Rectal smooth muscle tissue (tissue), 1 donor: ENCODE measurements around the gene THOC3.
"Not testable (repeated sequence)": the region's sequence is repeated elsewhere in the genome, so short reads cannot be mapped to it uniquely, and the experiment has no call there.

Experiments used
- H3K27ac ChIP-seq: one replicate; pipeline ENCODE4 v1.7.0; 2013; ENCODE audit warnings: low read depth, low read length, inconsistent platforms
- H3K27me3 ChIP-seq: one replicate; pipeline ENCODE4 v1.7.0; 2013; ENCODE audit warnings: low read length; ENCODE audit not compliant: control insufficient read depth, insufficient read depth
- H3K36me3 ChIP-seq: one replicate; pipeline ENCODE4 v1.7.0; 2013; ENCODE audit warnings: low read length; ENCODE audit not compliant: control insufficient read depth, insufficient read depth
- H3K4me1 ChIP-seq: one replicate; pipeline ENCODE4 v1.7.0; 2013; ENCODE audit warnings: low read length; ENCODE audit not compliant: control insufficient read depth, insufficient read depth
- H3K4me3 ChIP-seq: one replicate; pipeline ENCODE4 v1.7.0; 2013; ENCODE audit warnings: low read length
- H3K9ac ChIP-seq: one replicate; pipeline ENCODE4 v1.7.0; 2013; ENCODE audit warnings: low read length

THOC3 gene

GRCh38 chr5:175968381-175968780 lies 266 bp upstream of the THOC3 start:
- H3K4me3 ChIP-seq = peak overlapping the region; percentile 27
- H3K27ac ChIP-seq = not testable (repeated sequence)

GRCh38 chr5:175962329-175962728 lies 5.8 kb downstream of the THOC3 start:
- H3K4me3 ChIP-seq, H3K4me1 ChIP-seq, H3K27ac ChIP-seq, H3K9ac ChIP-seq, H3K27me3 ChIP-seq, H3K36me3 ChIP-seq: not testable (repeated sequence)

More at GRCh38 chr5:175968381-175968780, 266 bp upstream of the THOC3 start:
- H3K36me3 ChIP-seq, H3K9ac ChIP-seq, H3K4me1 ChIP-seq, H3K27me3 ChIP-seq: not testable (repeated sequence)

- not testable (repeated sequence) for H3K9ac ChIP-seq, H3K27me3 ChIP-seq, H3K36me3 ChIP-seq, H3K4me1 ChIP-seq, H3K27ac ChIP-seq, H3K4me3 ChIP-seq
Observed at GRCh38 chr5:175960228-175960627, 7.9 kb downstream of the THOC3 start.

GRCh38 chr5:175958515-175958914 lies 9.6 kb downstream of the THOC3 start:
- H3K4me1 ChIP-seq, H3K36me3 ChIP-seq, H3K9ac ChIP-seq, H3K27me3 ChIP-seq, H3K4me3 ChIP-seq, H3K27ac ChIP-seq: not testable (repeated sequence)

DNA sequence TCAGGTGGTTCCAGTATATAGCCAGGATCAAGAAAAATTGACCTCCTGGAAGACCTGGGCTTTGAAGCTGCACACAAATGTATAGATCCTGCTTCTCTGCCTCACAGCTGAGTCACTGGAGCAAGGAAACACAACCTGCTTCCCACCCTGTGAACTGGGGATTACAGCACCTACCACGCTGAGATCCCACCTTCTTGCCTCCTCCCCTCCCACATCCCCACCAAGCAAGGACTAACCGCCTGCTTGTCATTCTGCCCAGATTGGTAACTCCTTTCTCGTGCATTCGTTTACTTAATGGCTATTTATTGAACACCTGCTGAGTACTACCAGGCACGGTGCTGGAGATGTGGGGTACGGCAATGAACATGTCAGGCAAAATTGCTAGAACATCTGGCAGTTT lies 14.0 kb downstream of the THOC3 start:
- H3K9ac ChIP-seq, H3K27ac ChIP-seq, H3K4me3 ChIP-seq, H3K4me1 ChIP-seq, H3K27me3 ChIP-seq, H3K36me3 ChIP-seq: not testable (repeated sequence)

DNA sequence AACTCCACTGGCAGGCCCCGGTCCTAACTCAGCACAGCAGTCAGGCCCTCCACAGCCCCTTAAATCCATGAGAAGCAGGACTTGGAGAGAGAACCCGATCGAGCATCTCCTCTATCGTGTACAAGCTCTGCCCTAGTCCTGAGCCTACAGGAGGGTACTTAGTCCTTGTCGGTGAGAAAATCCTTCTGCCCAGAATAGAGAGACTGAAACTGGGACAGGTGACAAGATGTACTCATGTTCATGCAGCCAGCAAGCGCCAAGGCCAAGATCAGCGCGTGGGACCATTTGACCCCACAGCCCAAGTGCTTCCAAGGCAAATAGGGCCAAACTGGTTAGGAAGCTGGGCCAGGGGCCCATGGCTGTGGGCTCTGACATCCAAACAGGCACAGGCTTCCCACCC lies 15.3 kb downstream of the THOC3 start:
- H3K4me3 ChIP-seq, H3K9ac ChIP-seq, H3K27me3 ChIP-seq, H3K36me3 ChIP-seq, H3K27ac ChIP-seq, H3K4me1 ChIP-seq: not testable (repeated sequence)

- H3K9ac ChIP-seq, H3K36me3 ChIP-seq, H3K27me3 ChIP-seq, H3K27ac ChIP-seq, H3K4me3 ChIP-seq, H3K4me1 ChIP-seq: not testable (repeated sequence)
Observed at GRCh38 chr5:175951339-175951969, 16.7 kb downstream of the THOC3 start.

DNA sequence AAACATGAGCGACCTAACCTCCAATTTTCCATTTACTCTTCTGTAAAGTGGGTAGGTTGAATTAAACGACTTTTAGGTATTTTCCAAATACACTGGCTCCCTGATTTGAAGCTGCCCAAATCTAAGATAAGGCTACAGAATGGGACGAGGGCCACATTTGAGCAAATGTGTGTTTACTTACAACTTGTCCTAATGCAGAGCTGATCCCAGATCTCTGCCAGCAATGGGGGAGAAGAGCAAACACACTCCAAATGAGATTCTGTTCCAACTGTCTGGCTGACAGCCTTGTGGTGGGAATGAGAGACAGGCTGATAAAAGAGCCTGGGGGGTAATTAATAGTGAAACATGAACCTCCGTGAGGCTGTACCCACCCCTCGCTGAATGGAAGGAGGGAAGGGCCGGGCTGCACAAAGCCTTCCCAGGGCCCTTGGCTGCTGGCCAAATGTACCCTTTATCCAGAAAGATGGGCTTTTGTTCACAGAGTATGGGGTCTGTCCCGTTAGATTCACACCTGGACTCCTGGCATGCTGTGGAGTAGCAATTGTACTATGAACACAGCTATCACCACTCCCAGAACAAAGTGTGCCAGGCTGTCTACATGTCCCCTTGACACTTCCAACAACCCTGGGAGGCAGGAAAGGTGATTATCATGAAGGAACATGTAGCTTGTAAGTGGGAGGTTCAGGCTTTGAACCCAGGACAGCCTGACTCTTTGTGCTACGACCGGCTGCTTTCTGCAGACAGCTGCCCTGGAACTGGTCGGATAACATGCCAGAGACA lies 19.6 kb downstream of the THOC3 start:
- H3K4me3 ChIP-seq, H3K9ac ChIP-seq, H3K4me1 ChIP-seq, H3K36me3 ChIP-seq, H3K27me3 ChIP-seq, H3K27ac ChIP-seq: not testable (repeated sequence)

DNA sequence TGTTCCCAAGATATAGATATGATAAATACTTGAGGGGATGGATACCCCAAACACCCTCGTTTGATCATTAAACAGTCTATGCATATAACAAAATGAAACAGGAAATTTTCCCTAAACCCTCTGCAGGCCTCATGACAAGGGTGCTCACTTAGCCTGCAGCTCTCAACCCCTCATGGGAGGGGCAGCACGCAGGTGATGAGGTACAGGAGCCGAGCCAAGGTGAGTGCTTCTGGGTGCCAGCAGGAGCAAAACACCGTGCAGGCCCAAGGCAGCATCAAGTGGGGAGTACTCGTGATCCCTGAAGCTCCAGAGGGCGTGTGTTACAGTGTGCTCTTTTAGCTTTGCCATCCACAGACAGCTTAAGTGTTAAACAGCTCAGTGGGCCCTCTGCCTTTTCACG lies 24.9 kb downstream of the THOC3 start:
- H3K36me3 ChIP-seq, H3K27ac ChIP-seq, H3K27me3 ChIP-seq, H3K4me1 ChIP-seq, H3K4me3 ChIP-seq, H3K9ac ChIP-seq: not testable (repeated sequence)

GRCh38 chr5:175940632-175941031 lies 27.5 kb downstream of the THOC3 start:
- H3K4me1 ChIP-seq, H3K36me3 ChIP-seq, H3K4me3 ChIP-seq, H3K9ac ChIP-seq, H3K27ac ChIP-seq, H3K27me3 ChIP-seq: not testable (repeated sequence)

DNA sequence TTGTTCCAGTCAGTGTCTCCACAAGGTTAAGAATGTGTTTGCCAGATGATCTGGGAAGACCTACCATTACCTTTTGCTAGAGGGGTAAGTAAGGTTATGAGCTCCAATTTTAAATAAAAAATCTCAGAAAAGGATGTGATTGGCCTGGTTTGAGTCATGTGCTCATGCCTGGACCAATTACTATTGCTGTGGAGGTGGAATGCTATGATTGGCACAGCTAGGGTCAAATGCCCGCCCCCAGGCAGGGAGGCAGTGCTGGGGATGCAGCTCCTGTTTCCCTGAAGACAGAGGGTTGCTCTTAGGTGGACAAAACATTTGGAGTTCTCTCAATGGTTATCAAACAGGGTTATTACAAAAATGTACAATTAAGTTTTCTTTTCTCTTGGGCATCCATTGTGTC lies 29.6 kb downstream of the THOC3 start:
- H3K27me3 ChIP-seq, H3K27ac ChIP-seq, H3K9ac ChIP-seq, H3K4me3 ChIP-seq, H3K4me1 ChIP-seq, H3K36me3 ChIP-seq: not testable (repeated sequence)

DNA sequence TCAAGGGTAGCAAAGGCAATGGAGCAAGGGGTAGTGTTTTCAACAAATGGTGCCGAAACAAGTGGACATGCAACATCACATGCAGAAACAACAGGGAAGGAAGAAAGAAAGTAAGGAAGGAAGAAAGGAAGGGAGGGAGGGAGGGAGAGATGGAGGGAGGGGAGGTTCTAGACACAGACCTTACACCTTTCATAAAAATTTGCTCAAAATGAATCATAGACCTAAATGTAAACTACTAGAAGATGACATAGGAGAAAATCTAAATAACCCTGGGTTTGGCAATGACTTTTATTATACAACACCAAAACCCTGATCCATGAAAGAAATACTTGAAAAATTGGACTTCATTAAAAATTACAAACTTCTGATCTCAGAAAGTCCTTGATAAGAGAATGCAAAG lies 39.4 kb downstream of the THOC3 start:
- not testable (repeated sequence) for H3K4me3 ChIP-seq, H3K27ac ChIP-seq, H3K4me1 ChIP-seq, H3K27me3 ChIP-seq, H3K36me3 ChIP-seq, H3K9ac ChIP-seq

DNA sequence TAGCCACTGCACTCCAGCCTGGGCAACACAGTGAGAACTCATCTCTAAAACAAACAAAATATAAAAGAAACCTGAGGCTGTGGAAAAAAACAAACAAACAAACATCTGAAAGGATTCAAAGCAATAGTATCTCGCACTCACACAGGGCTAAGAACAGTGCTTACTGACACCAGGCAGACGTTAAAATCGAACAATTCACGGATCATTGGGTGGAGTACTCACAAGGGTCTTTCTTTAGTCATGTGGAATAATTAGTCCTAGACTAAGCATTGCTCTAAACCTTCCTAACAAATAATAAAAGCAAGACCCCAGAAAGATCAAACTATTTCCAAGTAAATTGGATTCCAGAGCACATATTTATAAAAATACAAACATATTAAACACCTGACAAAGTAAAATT lies 43.0 kb downstream of the THOC3 start:
- not testable (repeated sequence) for H3K27ac ChIP-seq, H3K36me3 ChIP-seq, H3K4me3 ChIP-seq, H3K9ac ChIP-seq, H3K27me3 ChIP-seq, H3K4me1 ChIP-seq
